HG03108 (cell line): ENCODE measurements around the gene CSMD2.

Experiments
- ATAC-seq: cut with Tn5 transposase; IDR thresholded peaks from one replicate; pipeline ENCODE4 v1.9.1; 2021; ENCODE audit warnings: moderate library complexity; ENCODE audit not compliant: unreplicated experiment

Gene CSMD2

GRCh38 chr1:33823830-33824229 is 341.2 kb downstream of the CSMD2 start:
- ATAC-seq: no peak

DNA sequence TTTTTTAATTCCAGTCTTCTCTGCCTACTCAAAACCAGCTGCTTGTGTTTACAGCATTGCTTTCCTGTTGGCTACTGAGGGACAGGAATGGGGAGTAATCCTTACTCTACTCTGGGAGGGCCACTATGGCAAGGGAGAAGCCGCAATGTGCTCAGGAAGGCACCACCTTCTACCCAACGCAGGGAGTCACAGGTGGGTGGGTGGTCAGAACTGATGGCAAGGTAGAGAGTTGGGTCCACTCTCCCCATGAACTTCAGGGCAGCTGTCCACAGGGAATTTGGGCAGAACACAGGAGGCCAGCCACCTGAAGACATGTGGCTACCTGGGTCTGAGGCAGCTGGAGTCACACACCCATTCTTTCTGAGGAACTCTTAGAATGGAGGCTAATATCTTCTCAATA is 341.6 kb downstream of the CSMD2 start:
- no peak for ATAC-seq

GRCh38 chr1:33822396-33822795 is 342.6 kb downstream of the CSMD2 start:
- ATAC-seq: no peak

DNA sequence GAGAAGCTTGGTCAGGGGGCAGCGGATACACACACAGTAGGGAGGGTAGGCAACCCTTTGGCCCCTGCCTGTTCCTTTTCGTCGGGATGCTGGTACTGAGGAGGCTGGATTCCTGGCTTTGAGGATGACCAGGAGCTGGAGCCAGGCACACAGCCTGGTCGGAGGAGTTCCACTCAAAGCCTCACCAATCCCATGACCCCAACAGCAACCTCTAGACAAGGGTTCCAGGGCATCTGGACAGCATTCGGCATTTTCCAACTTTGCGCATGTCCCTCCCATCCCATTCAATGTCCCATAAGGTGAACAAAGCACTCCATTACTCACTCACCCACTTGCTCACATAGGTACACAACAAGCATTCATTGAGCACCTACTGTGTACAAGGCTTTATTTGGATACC is 343.7 kb downstream of the CSMD2 start:
- no peak for ATAC-seq

DNA sequence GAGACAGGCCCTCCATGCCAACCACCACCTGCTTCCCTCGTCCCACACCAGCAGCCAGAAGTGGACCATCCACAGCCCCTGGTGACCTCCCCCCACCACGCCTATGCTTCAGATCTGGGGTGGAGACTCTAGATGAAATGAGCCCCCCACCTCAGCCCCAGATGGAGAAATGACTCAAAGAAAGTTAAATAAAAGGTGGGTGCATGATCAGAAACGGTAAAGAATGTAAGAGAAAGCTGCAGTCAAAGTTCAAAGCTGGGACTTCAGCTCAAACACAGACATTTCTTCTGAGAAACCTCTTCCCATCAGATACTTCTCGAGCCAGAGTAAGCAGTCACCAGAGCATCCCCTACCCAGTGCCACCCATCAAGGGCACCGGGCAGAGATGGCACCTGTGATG is 344.2 kb downstream of the CSMD2 start:
- no peak for ATAC-seq

- no peak for ATAC-seq
These were observed 345.1 kb downstream of the CSMD2 start for GRCh38 chr1:33819913-33820311.

- ATAC-seq: no peak
These were observed 345.6 kb downstream of the CSMD2 start for GRCh38 chr1:33819290-33819912.

- ATAC-seq: no peak
These were observed 347.0 kb downstream of the CSMD2 start for GRCh38 chr1:33818071-33818470.

DNA sequence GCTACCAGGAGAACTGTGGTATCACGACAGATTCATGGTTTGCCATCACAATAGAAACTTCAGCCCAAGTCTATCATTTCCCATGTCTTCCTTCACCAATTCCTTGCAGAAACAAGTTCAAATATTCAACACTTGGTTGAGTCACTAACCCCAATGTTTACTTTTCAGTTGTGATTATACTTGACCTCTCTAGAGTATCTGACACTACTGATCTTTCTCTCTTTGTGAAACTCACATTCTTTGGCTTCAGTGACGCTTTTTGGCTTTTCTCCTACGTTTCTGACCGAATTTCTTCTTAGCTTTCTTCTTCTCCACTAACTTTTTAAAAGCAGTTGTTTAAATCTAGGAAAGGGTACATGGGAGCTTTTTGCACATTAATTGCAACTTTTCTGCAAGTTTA is 350.0 kb downstream of the CSMD2 start:
- no peak for ATAC-seq

- no peak for ATAC-seq
These were observed 350.9 kb downstream of the CSMD2 start for GRCh38 chr1:33814166-33814565.

- no peak for ATAC-seq
These were observed 354.5 kb downstream of the CSMD2 start for GRCh38 chr1:33810571-33810970.

- ATAC-seq: no peak
These were observed 359.0 kb downstream of the CSMD2 start for GRCh38 chr1:33805988-33806387.

GRCh38 chr1:33802268-33802667 is 362.8 kb downstream of the CSMD2 start:
- no peak for ATAC-seq

DNA sequence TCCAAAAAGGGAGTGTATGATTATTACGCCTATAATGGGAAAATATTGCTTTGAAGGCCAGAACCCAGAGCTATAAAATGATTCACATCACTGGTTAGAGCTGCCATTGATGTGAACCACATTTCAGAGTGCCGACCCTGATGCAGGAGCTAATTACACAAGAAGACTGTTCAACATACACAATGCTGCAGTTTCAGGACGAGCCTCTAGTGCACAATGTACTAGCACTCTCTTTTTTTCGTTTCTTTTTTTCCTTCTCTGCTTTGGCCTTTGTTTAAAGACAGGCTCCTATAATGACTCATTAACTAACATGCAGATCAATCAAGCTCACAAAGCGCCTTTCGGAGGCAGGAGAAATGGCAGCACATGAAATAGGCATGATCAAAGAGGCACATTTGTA is 367.2 kb downstream of the CSMD2 start:
- ATAC-seq: no peak

- ATAC-seq: no peak
These were observed 372.4 kb downstream of the CSMD2 start for GRCh38 chr1:33792651-33793050.

DNA sequence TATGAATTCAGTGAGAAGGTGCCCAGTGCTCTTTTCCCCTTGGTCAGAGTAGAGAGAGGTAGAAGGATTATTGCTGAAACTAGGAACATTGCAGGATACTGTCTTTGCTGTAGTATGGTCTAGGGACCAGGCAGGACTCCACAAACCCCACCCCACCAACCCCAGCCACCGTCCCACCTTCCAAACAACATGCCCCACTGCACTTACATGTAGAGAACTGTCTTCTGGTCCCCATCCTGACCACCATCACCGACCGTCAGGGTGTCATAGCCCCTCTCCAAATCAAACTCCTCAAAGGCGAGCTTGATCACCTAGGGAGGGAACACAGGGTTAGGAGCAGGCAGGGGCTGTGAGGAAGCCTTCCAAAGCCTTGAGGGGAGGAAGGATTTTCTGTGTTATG is 372.8 kb downstream of the CSMD2 start:
- no peak for ATAC-seq

DNA sequence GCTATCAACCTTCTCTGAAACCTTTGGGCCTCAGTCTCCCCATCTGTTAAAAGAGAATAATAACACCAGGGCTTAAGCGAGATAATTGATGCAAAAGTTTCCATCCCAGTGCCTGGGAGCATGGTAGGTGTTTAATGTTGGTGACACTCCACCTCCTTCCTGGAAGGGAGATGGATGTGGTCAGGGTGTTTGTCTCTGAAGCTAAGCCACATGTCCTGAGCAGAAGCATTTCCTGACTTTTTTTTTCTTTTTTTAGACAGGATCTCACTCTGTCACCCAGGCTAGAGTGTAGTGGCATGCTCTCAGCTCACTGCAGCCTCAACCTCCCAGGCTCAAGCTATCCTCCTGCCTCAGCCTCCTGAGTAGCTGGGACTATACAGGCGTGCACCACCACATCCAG is 373.8 kb downstream of the CSMD2 start:
- no peak for ATAC-seq

DNA sequence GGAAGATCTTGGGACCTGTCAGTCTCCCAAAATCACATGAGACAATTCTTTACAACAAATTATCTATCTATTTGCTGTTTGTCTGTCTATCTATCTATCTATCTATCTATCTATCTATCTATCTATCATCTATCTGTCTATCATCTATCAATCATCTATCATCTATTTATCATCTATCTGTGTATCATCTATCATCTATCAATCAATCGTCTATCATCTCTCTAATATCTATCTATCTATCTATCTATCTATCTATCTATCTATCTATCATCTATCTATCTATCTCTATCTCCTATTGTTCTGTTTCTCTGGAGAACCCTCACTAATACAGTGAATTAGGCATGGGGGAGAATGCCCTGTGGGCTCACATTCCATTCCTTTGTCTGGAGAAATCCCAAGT is 374.5 kb downstream of the CSMD2 start:
- ATAC-seq: no peak

DNA sequence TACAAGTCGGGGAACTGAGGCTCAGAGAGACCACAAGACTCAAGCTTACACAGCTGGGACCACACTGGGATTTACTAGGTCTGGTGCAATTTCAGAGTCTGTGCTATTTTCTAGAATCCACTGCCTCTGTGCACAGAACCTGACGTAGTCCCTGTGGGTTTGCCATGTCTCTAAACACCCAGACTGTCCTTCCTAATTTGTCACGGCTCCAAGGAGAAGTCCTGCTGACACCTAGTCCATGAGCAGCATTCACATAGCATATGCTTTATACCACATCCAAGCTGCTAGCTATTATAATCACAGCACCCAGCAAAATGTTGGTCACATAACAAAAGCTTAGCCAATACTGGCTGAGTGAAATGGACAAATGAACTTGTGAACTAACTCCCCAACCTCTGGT is 380.2 kb downstream of the CSMD2 start:
- ATAC-seq: no peak

DNA sequence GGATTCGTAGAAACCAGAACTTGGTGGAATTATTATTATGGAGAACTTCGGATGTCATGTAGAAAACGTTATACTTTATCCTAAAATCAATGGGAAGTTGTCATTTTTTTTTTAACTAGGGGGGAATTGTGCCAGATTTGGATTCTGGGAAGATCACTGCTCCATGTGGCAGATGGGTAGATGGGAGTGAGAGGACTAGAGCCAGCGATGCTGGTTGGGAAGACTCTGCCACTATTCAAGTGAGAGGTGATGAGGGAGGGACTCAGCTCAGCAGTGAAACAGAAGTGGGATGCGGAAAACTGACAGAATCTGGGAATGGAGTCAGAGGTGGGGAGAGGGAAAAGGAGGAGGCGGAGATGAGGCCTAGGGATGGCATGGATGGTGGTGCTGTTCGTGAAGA is 382.3 kb downstream of the CSMD2 start:
- no peak for ATAC-seq

DNA sequence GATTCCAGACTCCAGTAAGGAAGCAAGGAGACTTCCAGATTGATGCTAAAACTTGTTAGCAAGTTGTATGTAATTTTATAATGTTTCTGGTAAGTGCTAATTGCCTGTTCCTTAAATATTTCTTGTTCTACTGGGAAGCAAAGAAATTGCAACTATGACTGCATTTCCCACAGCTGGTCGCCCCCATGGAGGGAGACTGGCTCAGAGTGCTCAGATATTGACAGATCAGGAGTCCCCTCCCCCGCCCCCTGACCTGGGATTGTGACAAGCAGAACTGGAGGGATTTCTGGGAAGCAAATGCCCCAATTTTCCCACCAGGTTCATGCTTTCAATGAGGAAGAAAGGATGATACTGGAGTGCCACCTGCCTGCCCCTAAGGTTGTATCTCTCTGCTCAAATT is 383.4 kb downstream of the CSMD2 start:
- no peak for ATAC-seq

GRCh38 chr1:33777337-33777736 is 387.7 kb downstream of the CSMD2 start:
- ATAC-seq: no peak

GRCh38 chr1:33768821-33769220 is 396.2 kb downstream of the CSMD2 start:
- no peak for ATAC-seq

- ATAC-seq: no peak
These were observed 396.9 kb downstream of the CSMD2 start for GRCh38 chr1:33768106-33768505.
